Measurements from ENCODE around the gene JMJD6.

GRCh38 chr17:76725580-76726230 is 701 bp downstream of the JMJD6 start:
- TF ChIP-seq POLR2AphosphoS5 (IDR thresholded peaks at IDR 0.05; ENCODE audit: low read depth, low read length) (no peak), TAF1 (IDR thresholded peaks at IDR 0.05; ENCODE audit: borderline replicate concordance, insufficient read depth, low read length) (no peak; the same call in 1 of the 2 replicates), SIN3A (IDR thresholded peaks at IDR 0.05; ENCODE audit: borderline replicate concordance, insufficient read depth, low read length) (peak; percentile 56; the same call in 1 of the 2 replicates)
- TF ChIP-seq, protein P1, sequence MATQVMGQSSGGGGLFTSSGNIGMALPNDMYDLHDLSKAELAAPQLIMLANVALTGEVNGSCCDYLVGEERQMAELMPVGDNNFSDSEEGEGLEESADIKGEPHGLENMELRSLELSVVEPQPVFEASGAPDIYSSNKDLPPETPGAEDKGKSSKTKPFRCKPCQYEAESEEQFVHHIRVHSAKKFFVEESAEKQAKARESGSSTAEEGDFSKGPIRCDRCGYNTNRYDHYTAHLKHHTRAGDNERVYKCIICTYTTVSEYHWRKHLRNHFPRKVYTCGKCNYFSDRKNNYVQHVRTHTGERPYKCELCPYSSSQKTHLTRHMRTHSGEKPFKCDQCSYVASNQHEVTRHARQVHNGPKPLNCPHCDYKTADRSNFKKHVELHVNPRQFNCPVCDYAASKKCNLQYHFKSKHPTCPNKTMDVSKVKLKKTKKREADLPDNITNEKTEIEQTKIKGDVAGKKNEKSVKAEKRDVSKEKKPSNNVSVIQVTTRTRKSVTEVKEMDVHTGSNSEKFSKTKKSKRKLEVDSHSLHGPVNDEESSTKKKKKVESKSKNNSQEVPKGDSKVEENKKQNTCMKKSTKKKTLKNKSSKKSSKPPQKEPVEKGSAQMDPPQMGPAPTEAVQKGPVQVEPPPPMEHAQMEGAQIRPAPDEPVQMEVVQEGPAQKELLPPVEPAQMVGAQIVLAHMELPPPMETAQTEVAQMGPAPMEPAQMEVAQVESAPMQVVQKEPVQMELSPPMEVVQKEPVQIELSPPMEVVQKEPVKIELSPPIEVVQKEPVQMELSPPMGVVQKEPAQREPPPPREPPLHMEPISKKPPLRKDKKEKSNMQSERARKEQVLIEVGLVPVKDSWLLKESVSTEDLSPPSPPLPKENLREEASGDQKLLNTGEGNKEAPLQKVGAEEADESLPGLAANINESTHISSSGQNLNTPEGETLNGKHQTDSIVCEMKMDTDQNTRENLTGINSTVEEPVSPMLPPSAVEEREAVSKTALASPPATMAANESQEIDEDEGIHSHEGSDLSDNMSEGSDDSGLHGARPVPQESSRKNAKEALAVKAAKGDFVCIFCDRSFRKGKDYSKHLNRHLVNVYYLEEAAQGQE (IDR thresholded peaks at IDR 0.05; ENCODE audit: insufficient read depth in 1 of 2, low read depth in 2 of 2, low read length in 2 of 2): no peak
